Muscle layer of duodenum (tissue), 2 donors: Measurements from ENCODE around the gene SERPINA4.
"Not testable (repeated sequence)": the region's sequence is repeated elsewhere in the genome, so short reads cannot be mapped to it uniquely, and the experiment has no call there.

Experiments used
- H3K27ac ChIP-seq: one replicate; pipeline ENCODE4 v1.7.0; 2013; ENCODE audit warnings: mild to moderate bottlenecking, low read length
- H3K27me3 ChIP-seq: one replicate; pipeline ENCODE4 v1.7.0; 2013; ENCODE audit warnings: low read depth, mild to moderate bottlenecking, control low read depth, low read length
- H3K36me3 ChIP-seq, 2 donors: one replicate each; pipeline ENCODE4 v1.7.0; 2013; ENCODE audit warnings: low read length in 2 of 2, control low read depth in 1 of 2, mild to moderate bottlenecking in 1 of 2; ENCODE audit not compliant: insufficient read depth in 2 of 2, control insufficient read depth in 1 of 2
- H3K4me1 ChIP-seq, 2 donors: one replicate each; pipeline ENCODE4 v1.7.0; 2013; ENCODE audit warnings: low read length in 2 of 2, mild to moderate bottlenecking in 2 of 2, control low read depth in 1 of 2, moderate library complexity in 1 of 2; ENCODE audit not compliant: insufficient read depth in 2 of 2, control insufficient read depth in 1 of 2
- H3K4me3 ChIP-seq, 2 donors: one replicate each; pipeline ENCODE4 v1.7.0; 2013; ENCODE audit warnings: low read length in 2 of 2, low read depth in 1 of 2, mild to moderate bottlenecking in 1 of 2
- H3K9me3 ChIP-seq, 2 donors: one replicate each; pipeline ENCODE4 v1.7.0; 2013; ENCODE audit warnings: low read length in 2 of 2, control low read depth in 1 of 2, mild to moderate bottlenecking in 1 of 2; ENCODE audit not compliant: control insufficient read depth in 1 of 2
- donor health status: healthy.

The SERPINA4 gene

GRCh38 chr14:94596361-94596760, 35.1 kb downstream of the SERPINA4 start:
- Histone ChIP-seq H3K4me3 (no peak overlapping the region), H3K36me3 (no peaks in the 10 kb centered on the region), H3K4me1 (peaks cover 6% of the 10 kb centered on the region in 2 donors), H3K27me3 (no peaks in the 10 kb centered on the region), H3K9me3 (no peaks in the 10 kb centered on the region), H3K27ac (no peak overlapping the region)

GRCh38 chr14:94597788-94598187, 36.5 kb downstream of the SERPINA4 start:
- Histone ChIP-seq H3K4me3 (no peak overlapping the region), H3K36me3 (no peaks in the 10 kb centered on the region), H3K9me3 (no peaks in the 10 kb centered on the region), H3K4me1 (peaks cover 6% of the 10 kb centered on the region in 2 donors), H3K27me3 (no peaks in the 10 kb centered on the region), H3K27ac (no peak overlapping the region)

GRCh38 chr14:94598506-94598815, 37.2 kb downstream of the SERPINA4 start:
- no peaks in the 10 kb centered on the region for H3K27me3 ChIP-seq
- no peaks in the 10 kb centered on the region for H3K9me3 ChIP-seq
- H3K36me3 ChIP-seq, result no peaks in the 10 kb centered on the region
- peaks cover 6% of the 10 kb centered on the region in 2 donors for H3K4me1 ChIP-seq
- H3K27ac ChIP-seq, result peak overlapping the region; percentile 53
- H3K4me3 ChIP-seq, result no peak overlapping the region

- Histone ChIP-seq H3K4me1 (peaks cover 6% of the 10 kb centered on the region in 2 donors), H3K27me3 (no peaks in the 10 kb centered on the region), H3K4me3 (no peak overlapping the region), H3K9me3 (no peaks in the 10 kb centered on the region), H3K36me3 (no peaks in the 10 kb centered on the region), H3K27ac (peak overlapping the region; percentile 53)
Measured at GRCh38 chr14:94598816-94599655, 37.8 kb downstream of the SERPINA4 start.

- Histone ChIP-seq H3K4me3 (no peak overlapping the region), H3K36me3 (no peaks in the 10 kb centered on the region), H3K4me1 (peaks cover 6% of the 10 kb centered on the region in 2 donors), H3K9me3 (no peaks in the 10 kb centered on the region), H3K27me3 (no peaks in the 10 kb centered on the region), H3K27ac (peak overlapping the region; percentile 53)
Measured at GRCh38 chr14:94599656-94600004, 38.4 kb downstream of the SERPINA4 start.

GRCh38 chr14:94600148-94600545, 38.9 kb downstream of the SERPINA4 start:
- Histone ChIP-seq H3K27ac (peak overlapping the region; percentile 53), H3K4me1 (peaks cover 6% of the 10 kb centered on the region in 2 donors), H3K9me3 (no peaks in the 10 kb centered on the region)

GRCh38 chr14:94601884-94602391, 40.7 kb downstream of the SERPINA4 start:
- H3K27me3 ChIP-seq, result no peaks in the 10 kb centered on the region
- H3K9me3 ChIP-seq, result no peaks in the 10 kb centered on the region
- H3K27ac ChIP-seq, result peak overlapping the region; percentile 60
- H3K36me3 ChIP-seq, result no peaks in the 10 kb centered on the region
- peaks cover 6% of the 10 kb centered on the region in 2 donors for H3K4me1 ChIP-seq
- no peak overlapping the region for H3K4me3 ChIP-seq

More at GRCh38 chr14:94600148-94600545, 38.9 kb downstream of the SERPINA4 start:
- H3K27me3 ChIP-seq, result no peaks in the 10 kb centered on the region
- no peak overlapping the region for H3K4me3 ChIP-seq
- H3K36me3 ChIP-seq, result no peaks in the 10 kb centered on the region

- no peak overlapping the region for H3K27ac ChIP-seq
- no peaks in the 10 kb centered on the region for H3K36me3 ChIP-seq
- H3K27me3 ChIP-seq, result no peaks in the 10 kb centered on the region
- H3K4me1 ChIP-seq, result peaks cover 6% of the 10 kb centered on the region in 2 donors
- H3K4me3 ChIP-seq, result no peak overlapping the region
- no peaks in the 10 kb centered on the region for H3K9me3 ChIP-seq
Measured at GRCh38 chr14:94602722-94603121, 41.5 kb downstream of the SERPINA4 start.

- H3K27ac ChIP-seq, result no peak overlapping the region
- H3K4me1 ChIP-seq, result no peaks in the 10 kb centered on the region
Measured at GRCh38 chr14:94605361-94605760, 44.1 kb downstream of the SERPINA4 start.

GRCh38 chr14:94608966-94609365, 47.7 kb downstream of the SERPINA4 start:
- H3K4me3 ChIP-seq, H3K9me3 ChIP-seq, H3K27ac ChIP-seq, H3K4me1 ChIP-seq, H3K27me3 ChIP-seq, H3K36me3 ChIP-seq: not testable (repeated sequence)

More at GRCh38 chr14:94605361-94605760, 44.1 kb downstream of the SERPINA4 start:
- H3K4me3 ChIP-seq, result no peak overlapping the region
- H3K36me3 ChIP-seq, result no peaks in the 10 kb centered on the region
- no peaks in the 10 kb centered on the region for H3K27me3 ChIP-seq
- no peaks in the 10 kb centered on the region for H3K9me3 ChIP-seq

GRCh38 chr14:94611179-94611578, 49.9 kb downstream of the SERPINA4 start:
- Histone ChIP-seq H3K27me3 (no peaks in the 10 kb centered on the region), H3K4me3 (no peak overlapping the region), H3K9me3 (no peaks in the 10 kb centered on the region), H3K4me1 (peaks cover 0 to 4% of the 10 kb centered on the region in 2 donors), H3K27ac (no peak overlapping the region), H3K36me3 (no peaks in the 10 kb centered on the region)

GRCh38 chr14:94612174-94612573, 50.9 kb downstream of the SERPINA4 start, which contains the start of gene SERPINA3:
Gene SERPINA3 (plus strand): TSS chr14:94612391. CDS start chr14:94614442, 2,051 bp downstream.
- Histone ChIP-seq H3K9me3 (peaks cover 2 to 4% of the 10 kb centered on the region in 2 donors), H3K4me1 (peaks cover 0 to 4% of the 10 kb centered on the region in 2 donors), H3K36me3 (no peaks in the 10 kb centered on the region), H3K27ac (peak within 1 kb of the TSS; percentile 8), H3K27me3 (no peaks in the 10 kb centered on the region), H3K4me3 (no peak within 1 kb of the TSS)
